Hepatocyte (in vitro differentiated cells): Measurements from ENCODE around the gene ITPR1.

Experiments used
- EZH2phosphoT487 ChIP-seq: fragments of 200-600 bp; sonication (generic); IDR thresholded peaks from one replicate; pipeline ENCODE4 v1.6.1; 2018; ENCODE audit warnings: antibody characterized with exemption, mild to moderate bottlenecking, low read depth, moderate library complexity; ENCODE audit not compliant: unreplicated experiment, severe bottlenecking
- TF ChIP-seq, protein P1 (sequence below): fragments of 200-600 bp; sonication (generic); IDR thresholded peaks from 2 replicates; pipeline ENCODE4 v1.5.1; 2016; ENCODE audit warnings: antibody characterized with exemption, mild to moderate bottlenecking; ENCODE audit not compliant: poor library complexity

DNA sequence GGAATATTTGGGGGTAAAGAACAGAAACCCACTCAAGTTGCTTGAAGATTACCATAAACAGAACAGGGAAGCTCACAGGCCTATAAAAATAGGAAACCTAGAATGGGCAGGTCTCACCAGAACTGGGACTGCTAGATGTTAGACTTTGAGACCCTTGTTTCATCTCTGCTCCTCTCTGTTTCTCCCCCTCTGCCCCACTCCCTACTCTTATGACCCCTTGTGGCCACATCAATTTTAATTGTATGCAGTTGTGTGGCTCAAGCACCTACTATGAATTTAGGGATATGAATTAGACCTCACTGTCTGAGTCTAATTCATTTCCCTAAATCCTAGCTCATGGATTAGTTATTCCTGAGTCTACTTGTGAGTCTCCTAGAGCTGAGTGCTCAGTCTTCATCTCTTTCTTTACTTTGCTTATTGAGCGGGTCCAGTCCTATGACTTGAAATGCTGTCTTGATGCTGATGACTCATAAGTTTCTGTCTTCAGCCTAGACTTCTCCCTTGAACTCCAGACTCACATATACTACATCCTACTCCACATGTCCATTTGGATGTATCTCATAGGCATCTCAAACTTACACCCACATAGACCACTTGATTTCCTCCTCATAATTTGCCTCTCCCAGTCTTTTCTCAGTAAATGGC, 78.7 kb downstream of the ITPR1 start:
- TF ChIP-seq, protein P1, sequence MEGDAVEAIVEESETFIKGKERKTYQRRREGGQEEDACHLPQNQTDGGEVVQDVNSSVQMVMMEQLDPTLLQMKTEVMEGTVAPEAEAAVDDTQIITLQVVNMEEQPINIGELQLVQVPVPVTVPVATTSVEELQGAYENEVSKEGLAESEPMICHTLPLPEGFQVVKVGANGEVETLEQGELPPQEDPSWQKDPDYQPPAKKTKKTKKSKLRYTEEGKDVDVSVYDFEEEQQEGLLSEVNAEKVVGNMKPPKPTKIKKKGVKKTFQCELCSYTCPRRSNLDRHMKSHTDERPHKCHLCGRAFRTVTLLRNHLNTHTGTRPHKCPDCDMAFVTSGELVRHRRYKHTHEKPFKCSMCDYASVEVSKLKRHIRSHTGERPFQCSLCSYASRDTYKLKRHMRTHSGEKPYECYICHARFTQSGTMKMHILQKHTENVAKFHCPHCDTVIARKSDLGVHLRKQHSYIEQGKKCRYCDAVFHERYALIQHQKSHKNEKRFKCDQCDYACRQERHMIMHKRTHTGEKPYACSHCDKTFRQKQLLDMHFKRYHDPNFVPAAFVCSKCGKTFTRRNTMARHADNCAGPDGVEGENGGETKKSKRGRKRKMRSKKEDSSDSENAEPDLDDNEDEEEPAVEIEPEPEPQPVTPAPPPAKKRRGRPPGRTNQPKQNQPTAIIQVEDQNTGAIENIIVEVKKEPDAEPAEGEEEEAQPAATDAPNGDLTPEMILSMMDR = peak; percentile 8
- no peak for TF ChIP-seq EZH2phosphoT487
